ENCODE results near the gene ABRACL.

- TF ChIP-seq POLR2A (IDR thresholded peaks at IDR 0.05) (no peak), CTCF (IDR thresholded peaks at IDR 0.05) (no peak), EP300 (IDR thresholded peaks at IDR 0.05) (no peak)
Observed at GRCh38 chr6:139007428-139007827, 21.1 kb upstream of the ABRACL start.

Data from ovary (tissue), 3 donors.